ENCODE data around the gene VSIG8. TPM values are rescaled to one million over a fixed set of nuclear protein-coding genes. Genes with fewer than 3 reads are reported as not detected.

VSIG8 gene
- total RNA-seq, 1 experiment from 2014 or later: not detected

DNA sequence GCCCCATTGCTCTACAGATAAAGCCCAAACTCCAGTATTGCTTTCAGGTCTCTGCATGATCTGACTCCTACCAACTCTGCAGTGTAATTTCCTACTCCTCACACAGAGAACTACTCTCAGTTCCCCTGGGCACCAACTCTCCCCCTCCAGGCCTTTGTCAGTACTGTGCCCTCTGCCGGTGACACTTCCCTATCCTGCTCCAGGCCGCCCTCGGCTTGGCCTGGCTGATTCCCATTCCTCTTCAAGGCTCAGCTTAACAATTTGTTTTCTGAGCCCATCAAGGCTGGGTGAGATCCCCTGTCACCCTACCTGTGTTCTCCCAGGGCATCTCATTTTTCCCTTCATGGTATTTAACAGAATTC, 33.2 kb downstream of the VSIG8 start:
- TF ChIP-seq EZH2 (IDR thresholded peaks at IDR 0.05; ENCODE audit: borderline replicate concordance, low read depth, low read length, poor library complexity, severe bottlenecking) (no peak), CTCF (conservative IDR thresholded peaks at IDR 0.05; ENCODE audit: low read depth, low read length) (no peak)
- H3K36me3 ChIP-seq (ENCODE audit: insufficient read depth, low read length, poor library complexity, severe bottlenecking): no peaks in the 10 kb centered on the region
- intact Hi-C loops (cut with micrococcal nuclease; ENCODE audit: unreplicated experiment): no loop called here
- no peak for DNase-seq (ENCODE audit: low spot score)
- BruUV-seq (replicated peaks): no TSS peak
- peaks cover 19% of the 10 kb centered on the region for H3K4me1 ChIP-seq (ENCODE audit: insufficient read depth, low read length, poor library complexity, severe bottlenecking)
- H3K27me3 ChIP-seq (replicated peaks; ENCODE audit: insufficient read depth, low read depth, low read length, poor library complexity): no peaks in the 10 kb centered on the region
- ChIA-PET POLR2A (ENCODE audit: low non-redundant PET) (no interaction called here), CTCF (no interaction called here)
- H3K4me3 ChIP-seq (ENCODE audit: low read depth, low read length, poor library complexity, severe bottlenecking): no peak overlapping the region
- no peaks in the 10 kb centered on the region for H3K9me3 ChIP-seq (ENCODE audit: low read depth, low read length, poor library complexity, severe bottlenecking)
- H3K27ac ChIP-seq (ENCODE audit: low read depth, low read length, poor library complexity, severe bottlenecking): no peak overlapping the region

GRCh38 chr1:159828581-159829272, 33.7 kb downstream of the VSIG8 start:
- no TSS peak for BruUV-seq (replicated peaks)
- H3K4me1 ChIP-seq (ENCODE audit: insufficient read depth, low read length, poor library complexity, severe bottlenecking): peaks cover 19% of the 10 kb centered on the region
- H3K9me3 ChIP-seq (ENCODE audit: low read depth, low read length, poor library complexity, severe bottlenecking): no peaks in the 10 kb centered on the region
- DNase-seq (ENCODE audit: low spot score): no peak
- POLR2A ChIA-PET (ENCODE audit: low non-redundant PET): no interaction called here
- intact Hi-C loops (cut with micrococcal nuclease; ENCODE audit: unreplicated experiment): no loop called here
- H3K27me3 ChIP-seq (replicated peaks; ENCODE audit: insufficient read depth, low read depth, low read length, poor library complexity): no peaks in the 10 kb centered on the region
- no peak overlapping the region for H3K4me3 ChIP-seq (ENCODE audit: low read depth, low read length, poor library complexity, severe bottlenecking)
- no peaks in the 10 kb centered on the region for H3K36me3 ChIP-seq (ENCODE audit: insufficient read depth, low read length, poor library complexity, severe bottlenecking)
- CTCF ChIA-PET: no interaction called here
- H3K27ac ChIP-seq (ENCODE audit: low read depth, low read length, poor library complexity, severe bottlenecking): no peak overlapping the region
- TF ChIP-seq EZH2 (IDR thresholded peaks at IDR 0.05; ENCODE audit: borderline replicate concordance, low read depth, low read length, poor library complexity, severe bottlenecking) (no peak), CTCF (conservative IDR thresholded peaks at IDR 0.05; ENCODE audit: low read depth, low read length) (no peak)

DNA sequence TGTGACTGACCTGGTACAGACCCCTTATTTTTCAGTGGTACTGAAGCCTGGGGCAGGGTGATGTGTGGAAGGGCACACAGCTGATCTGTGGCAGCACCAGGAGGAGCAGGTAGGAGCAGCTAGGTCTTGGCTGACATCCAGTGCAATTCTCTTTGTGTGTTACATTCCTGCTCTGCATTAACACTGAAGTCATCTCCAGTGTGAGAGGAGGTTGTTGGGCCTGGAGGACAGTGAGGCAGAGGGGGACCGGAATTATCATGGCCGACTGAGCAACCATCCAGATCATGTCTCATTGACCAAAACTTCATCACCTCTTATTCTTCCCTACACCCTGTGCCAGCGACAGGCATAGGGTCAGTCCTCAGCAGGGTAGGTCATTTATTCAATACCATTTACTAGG, 34.3 kb downstream of the VSIG8 start:
- ChIA-PET POLR2A (ENCODE audit: low non-redundant PET) (no interaction called here), CTCF (no interaction called here)
- BruUV-seq (replicated peaks): no TSS peak
- Histone ChIP-seq H3K27ac (ENCODE audit: low read depth, low read length, poor library complexity, severe bottlenecking) (no peak overlapping the region), H3K9me3 (ENCODE audit: low read depth, low read length, poor library complexity, severe bottlenecking) (no peaks in the 10 kb centered on the region), H3K4me3 (ENCODE audit: low read depth, low read length, poor library complexity, severe bottlenecking) (no peak overlapping the region), H3K4me1 (ENCODE audit: insufficient read depth, low read length, poor library complexity, severe bottlenecking) (peaks cover 24% of the 10 kb centered on the region), H3K36me3 (ENCODE audit: insufficient read depth, low read length, poor library complexity, severe bottlenecking) (no peaks in the 10 kb centered on the region), H3K27me3 (replicated peaks; ENCODE audit: insufficient read depth, low read depth, low read length, poor library complexity) (no peaks in the 10 kb centered on the region)
- intact Hi-C loops (cut with micrococcal nuclease; ENCODE audit: unreplicated experiment): no loop called here
- TF ChIP-seq CTCF (conservative IDR thresholded peaks at IDR 0.05; ENCODE audit: low read depth, low read length): no peak
- TF ChIP-seq EZH2 (IDR thresholded peaks at IDR 0.05; ENCODE audit: borderline replicate concordance, low read depth, low read length, poor library complexity, severe bottlenecking): no peak
- no peak for DNase-seq (ENCODE audit: low spot score)

Measured in A673 (cell line).